Adrenal gland (tissue), 19 donors: Measurements from ENCODE around the gene MXRA7. TPM values are rescaled to one million over a fixed set of nuclear protein-coding genes. Genes with fewer than 3 reads are reported as not detected.

Source experiments
- DNase-seq, 7 donors: peaks; one replicate each; pipeline ENCODE4 v3.0.0-alpha.2; 2019 to 2020
- H3K27ac ChIP-seq, 5 donors: fragments of 200-600 bp; sonication (generic) in 4 of 5; 1 replicate in 3 of 5; 2 replicates in 2 of 5; pipeline versions ENCODE4 v1.5.1 to v1.8.0; 2016 to 2020; ENCODE audit warnings: mild to moderate bottlenecking in 1 of 5
- H3K27me3 ChIP-seq: fragments of 200-600 bp; 2 replicates; pipeline ENCODE4 v1.8.0; 2021
- H3K36me3 ChIP-seq, 2 donors: fragments of 200-600 bp; replicated peaks in 1 of 2; 1 replicate in 1 of 2; 2 replicates in 1 of 2; pipeline versions ENCODE4 v1.5.1 to v1.8.0; 2018 to 2022
- H3K4me1 ChIP-seq, 2 donors: fragments of 200-600 bp; replicated peaks in 1 of 2; 1 replicate in 1 of 2; 2 replicates in 1 of 2; pipeline versions ENCODE4 v1.5.1 to v1.8.0; 2018 to 2021
- H3K4me3 ChIP-seq, 4 donors: fragments of 200-600 bp; sonication (generic) in 3 of 4; one replicate each; pipeline ENCODE4 v1.5.1; 2016 to 2018
- H3K9me3 ChIP-seq, 3 donors: fragments of 200-600 bp; sonication (generic) in 1 of 3; replicated peaks in 1 of 3; 1 replicate in 2 of 3; 2 replicates in 1 of 3; pipeline versions ENCODE4 v1.5.1 to v1.8.0; 2016 to 2021
- POLR2A ChIP-seq, 2 donors: fragments of 450-650 bp; IDR thresholded peaks; one replicate each; pipeline ENCODE4 v1.6.1; 2017; ENCODE audit warnings: antibody characterized with exemption in 2 of 2, mild to moderate bottlenecking in 2 of 2, moderate library complexity in 1 of 2
- WGBS, 4 donors: extraction: QIAGEN DNeasy Blood & Tissue Kit in 2 of 4; methylation state at CpG; one replicate each; pipeline versions ENCODE4 v1.1.5 to v1.1.7; 2013 to 2017; 5-methylcytosine and 5-hydroxymethylcytosine counted together
- intact Hi-C, 2 donors: fragments of 100-400 bp; cut with DNase I; formaldehyde crosslinking; loops; one replicate each; pipeline versions ENCODE4 v1.14.1 to v1.15.0; 2022 to 2023
- long read RNA-seq, 10 donors: library from polyadenylated mRNA in 3 of 10; unstranded in 2 of 10; stranded (forward) in 1 of 10; transcript quantifications; one replicate each; pipeline ENCODE4 v2.0.0 and lab custom pipeline, GENCODE V29; 2021 to 2026
- polyA plus RNA-seq, 3 donors: library from polyadenylated mRNA; stranded (reverse); fragments of 200-250 nt in 2 of 3; fragments of 350-450 nt in 1 of 3; fragmentation: Illumina TruSeq in 1 of 3; extraction: RNeasy Lipid Tissue Mini Kit (QIAGEN cat#74804) in 1 of 3; gene quantifications; one replicate each; pipeline ENCODE4 v1.2.3, GENCODE V29; 2013 to 2014
- total RNA-seq, 9 donors: library from RNA; depleted of rRNA in 4 of 9; stranded (reverse); fragments of >200 nt in 4 of 9; fragments of 120-200 nt in 1 of 9; fragmentation: NEBNext Ultra II Directional in 1 of 9; extraction: Animal tissue kit (Norgen Biotek cat#: 25700) in 1 of 9; gene quantifications; one replicate each; pipeline versions ENCODE4 v1.1.0 to v1.2.4, GENCODE V29; 2013 to 2023
- TF ChIP-seq, protein P1 (sequence below), 6 experiments: fragments of 450-650 bp in 4 of 6; fragments of 200-600 bp in 2 of 6; sonication (generic) in 1 of 6; IDR thresholded peaks; 1 replicate in 5 of 6; 2 replicates in 1 of 6; pipeline versions ENCODE4 v1.5.1 to v1.8.0; 2016 to 2021; ENCODE audit warnings: antibody characterized with exemption in 6 of 6, mild to moderate bottlenecking in 2 of 6, moderate library complexity in 1 of 6
- donor health status: healthy with polysubstance abuse.
- donor health status: Bipolar disorder and iron deficiency.
- donor health status: DM: yes; HTN: yes; CAD: no.
- donor health status: DM: no; HTN: no; CAD: no.
- donor health status: DM: no; HTN: no; CAD: no.
- donor health status: DM: yes; HTN: yes; CAD: no.

The MXRA7 gene, protein sequence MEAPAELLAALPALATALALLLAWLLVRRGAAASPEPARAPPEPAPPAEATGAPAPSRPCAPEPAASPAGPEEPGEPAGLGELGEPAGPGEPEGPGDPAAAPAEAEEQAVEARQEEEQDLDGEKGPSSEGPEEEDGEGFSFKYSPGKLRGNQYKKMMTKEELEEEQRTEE
- total RNA-seq (100 to 1,000 TPM; 200 to 671 (median 375) TPM), polyA plus RNA-seq (100 to 1,000 TPM in 2 of 3 donors, 10 to 100 TPM in 1; 81.5 to 573 (median 167) TPM)
- long read RNA-seq, donor 1, full-length matches to known transcripts, result 318 of 348 reads
- long read RNA-seq, donor 1, partial matches to known transcripts, result 19 of 348 reads
- long read RNA-seq, donor 1, other reads (novel, unspliced or antisense), result 11 of 348 reads
- long read RNA-seq, donor 2, full-length matches to known transcripts, result 325 of 368 reads
- long read RNA-seq, donor 2, partial matches to known transcripts, result 29 of 368 reads
- long read RNA-seq, donor 2, other reads (novel, unspliced or antisense), result 14 of 368 reads
- long read RNA-seq, donor 3, full-length matches to known transcripts, result 226 of 239 reads
- long read RNA-seq, donor 3, partial matches to known transcripts, result 0 of 239 reads
- long read RNA-seq, donor 3, other reads (novel, unspliced or antisense), result 13 of 239 reads
- long read RNA-seq, donor 4, partial matches to known transcripts, result 3 of 18 reads
- long read RNA-seq, donor 4, other reads (novel, unspliced or antisense), result 9 of 18 reads
- long read RNA-seq, donor 5, full-length matches to known transcripts, result 1,206 of 1,260 reads
- long read RNA-seq, donor 5, partial matches to known transcripts, result 10 of 1,260 reads
- long read RNA-seq, donor 5, other reads (novel, unspliced or antisense), result 44 of 1,260 reads
- long read RNA-seq, donor 6, partial matches to known transcripts, result 0 of 7 reads
- long read RNA-seq, donor 6, other reads (novel, unspliced or antisense), result 5 of 7 reads
- long read RNA-seq, donor 7, full-length matches to known transcripts, result 80 of 80 reads
- long read RNA-seq, donor 7, partial matches to known transcripts, result 0 of 80 reads
- long read RNA-seq, donor 7, other reads (novel, unspliced or antisense), result 0 of 80 reads
- long read RNA-seq, donor 8, full-length matches to known transcripts, result 294 of 345 reads
- long read RNA-seq, donor 8, partial matches to known transcripts, result 21 of 345 reads
- long read RNA-seq, donor 8, other reads (novel, unspliced or antisense), result 30 of 345 reads
- long read RNA-seq, donor 9, full-length matches to known transcripts, result 223 of 278 reads
- long read RNA-seq, donor 9, partial matches to known transcripts, result 50 of 278 reads
- long read RNA-seq, donor 9, other reads (novel, unspliced or antisense), result 5 of 278 reads
- long read RNA-seq, donor 10, full-length matches to known transcripts, result 96 of 102 reads
- long read RNA-seq, donor 10, partial matches to known transcripts, result 6 of 102 reads
- long read RNA-seq, donor 10, other reads (novel, unspliced or antisense), result 0 of 102 reads

DNA sequence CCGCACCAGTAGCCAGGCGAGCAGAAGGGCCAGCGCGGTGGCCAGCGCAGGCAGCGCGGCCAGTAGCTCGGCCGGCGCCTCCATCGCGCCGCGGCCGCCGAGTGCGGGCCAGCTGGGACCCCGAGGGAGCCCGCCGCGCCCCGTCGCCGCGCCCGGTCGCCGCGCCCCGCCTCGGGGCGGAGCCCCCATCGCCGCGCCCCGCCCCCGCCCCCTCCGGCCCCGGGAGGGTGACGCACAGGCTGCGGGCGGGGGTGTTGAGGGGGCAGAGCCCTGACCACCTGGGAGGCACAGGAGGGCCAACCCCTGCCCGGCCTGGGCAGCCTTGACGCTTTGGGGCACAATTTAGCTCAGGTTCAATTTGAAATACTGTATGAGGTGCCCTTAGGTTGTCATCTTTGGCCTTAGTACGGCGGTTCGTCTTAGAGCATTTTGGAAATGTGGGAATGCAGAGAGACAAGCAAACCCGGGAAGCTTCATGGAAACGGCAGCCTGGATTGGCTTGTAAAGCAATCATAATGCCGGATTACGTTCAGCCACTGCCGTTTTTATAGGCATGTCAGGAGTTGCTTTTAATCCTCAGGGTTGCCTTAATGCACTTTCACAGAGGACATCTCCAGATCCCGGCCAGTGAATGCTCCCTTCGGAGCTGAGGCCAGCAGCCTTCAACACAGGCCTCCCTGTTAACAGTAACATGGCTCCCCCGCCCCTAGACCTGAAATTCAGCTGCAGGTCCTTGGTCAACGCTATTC lies at the start of gene MXRA7:
MXRA7 (minus strand) TSS at position 103 of the 749 bp plus-strand sequence; CDS start at position 84, 19 bp downstream.
- Histone ChIP-seq H3K27ac (peak within 1 kb of the TSS; percentile 67 to 96 (median 90)), H3K36me3 (peaks cover 0 to 28% of the 10 kb centered on the region in 2 donors), H3K9me3 (no peaks in the 10 kb centered on the region), H3K4me3 (peak within 1 kb of the TSS in 2 of 4 donors; percentile 56 to 84), H3K4me1 (peaks cover 36 to 61% of the 10 kb centered on the region in 2 donors), H3K27me3 (no peaks in the 10 kb centered on the region)
- intact Hi-C loops, result loop anchor here (10.0 kb wide), 2 partner anchors 146 to 156 kb away; a partner anchor contains a TSS
- 4 to 18% (median 9%) methylated on average over 12 to 49 of the region's 56 CpGs for WGBS, 4 donors
- DNase-seq, result peak; percentile 73 to 88 (median 79)
- TF ChIP-seq POLR2A (IDR thresholded peaks at IDR 0.05), result peak in 1 of 2 donors; percentile 31
- TF ChIP-seq, protein P1, sequence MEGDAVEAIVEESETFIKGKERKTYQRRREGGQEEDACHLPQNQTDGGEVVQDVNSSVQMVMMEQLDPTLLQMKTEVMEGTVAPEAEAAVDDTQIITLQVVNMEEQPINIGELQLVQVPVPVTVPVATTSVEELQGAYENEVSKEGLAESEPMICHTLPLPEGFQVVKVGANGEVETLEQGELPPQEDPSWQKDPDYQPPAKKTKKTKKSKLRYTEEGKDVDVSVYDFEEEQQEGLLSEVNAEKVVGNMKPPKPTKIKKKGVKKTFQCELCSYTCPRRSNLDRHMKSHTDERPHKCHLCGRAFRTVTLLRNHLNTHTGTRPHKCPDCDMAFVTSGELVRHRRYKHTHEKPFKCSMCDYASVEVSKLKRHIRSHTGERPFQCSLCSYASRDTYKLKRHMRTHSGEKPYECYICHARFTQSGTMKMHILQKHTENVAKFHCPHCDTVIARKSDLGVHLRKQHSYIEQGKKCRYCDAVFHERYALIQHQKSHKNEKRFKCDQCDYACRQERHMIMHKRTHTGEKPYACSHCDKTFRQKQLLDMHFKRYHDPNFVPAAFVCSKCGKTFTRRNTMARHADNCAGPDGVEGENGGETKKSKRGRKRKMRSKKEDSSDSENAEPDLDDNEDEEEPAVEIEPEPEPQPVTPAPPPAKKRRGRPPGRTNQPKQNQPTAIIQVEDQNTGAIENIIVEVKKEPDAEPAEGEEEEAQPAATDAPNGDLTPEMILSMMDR (IDR thresholded peaks at IDR 0.05), result no peak

DNA sequence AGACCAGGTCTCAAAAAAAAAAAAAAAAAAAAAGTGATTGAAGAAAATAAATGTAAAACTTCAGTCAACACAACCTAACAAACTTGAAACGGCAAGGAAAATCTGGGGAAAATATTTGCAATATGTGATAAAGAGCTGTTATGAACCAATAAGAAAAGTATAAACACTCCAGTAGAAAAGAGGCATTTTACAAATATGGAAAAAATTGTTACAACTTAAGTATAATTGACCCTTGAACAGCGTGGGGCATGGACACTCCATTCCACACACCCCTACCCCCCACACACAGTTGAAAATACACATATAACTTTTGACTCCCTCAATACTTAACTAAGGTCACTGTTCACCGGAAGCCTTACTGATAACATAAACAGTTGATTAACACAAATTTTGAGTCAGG lies 47.8 kb upstream of the MXRA7 start:
- no peaks in the 10 kb centered on the region for H3K9me3 ChIP-seq
- TF ChIP-seq, protein P1 (IDR thresholded peaks at IDR 0.05), result no peak
- TF ChIP-seq POLR2A (IDR thresholded peaks at IDR 0.05), result no peak
- no peak overlapping the region for H3K27ac ChIP-seq
- intact Hi-C loops, result no loop called here
- no peaks in the 10 kb centered on the region for H3K27me3 ChIP-seq
- peak in 1 of 7 donors; percentile 4 for DNase-seq
- 96 to 98% (median 96%) methylated on average over 3 of the region's 3 CpGs for WGBS, 4 donors
- H3K4me3 ChIP-seq, result no peak overlapping the region
- peaks cover 0 to 20% of the 10 kb centered on the region in 2 donors for H3K36me3 ChIP-seq
- H3K4me1 ChIP-seq, result no peaks in the 10 kb centered on the region

DNA sequence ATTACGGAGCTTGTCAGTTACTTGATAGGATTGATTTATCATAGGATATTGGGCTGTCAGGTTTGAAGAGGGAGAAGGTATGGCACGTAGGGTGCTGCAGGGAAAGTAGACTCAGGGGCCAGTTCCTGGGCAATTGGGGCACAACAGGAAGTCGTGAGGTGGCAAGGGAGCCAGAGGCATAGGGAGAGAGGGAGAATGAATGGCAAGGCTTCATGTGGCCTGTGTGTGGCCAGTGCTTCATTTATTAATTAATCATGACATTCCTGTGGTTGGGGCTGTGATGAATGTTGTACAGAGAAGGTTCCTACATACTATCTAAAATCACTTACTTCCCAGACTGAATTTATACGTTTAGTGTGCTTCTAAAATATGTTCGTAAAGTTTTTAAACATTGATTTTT lies 46.5 kb upstream of the MXRA7 start:
- 92 to 95% (median 95%) methylated on average over 5 of the region's 5 CpGs for WGBS, 4 donors
- Histone ChIP-seq H3K36me3 (peaks cover 0 to 20% of the 10 kb centered on the region in 2 donors), H3K27me3 (no peaks in the 10 kb centered on the region), H3K4me1 (no peaks in the 10 kb centered on the region), H3K9me3 (no peaks in the 10 kb centered on the region), H3K27ac (no peak overlapping the region), H3K4me3 (no peak overlapping the region)
- no peak for TF ChIP-seq POLR2A (IDR thresholded peaks at IDR 0.05)
- TF ChIP-seq, protein P1 (IDR thresholded peaks at IDR 0.05), result no peak
- DNase-seq, result peak in 1 of 7 donors; percentile 14
- intact Hi-C loops, result no loop called here
